HepG2 (cell line): ENCODE measurements around the gene STAM. TPM values are rescaled to one million over a fixed set of nuclear protein-coding genes. Genes with fewer than 3 reads are reported as not detected.

Source experiments
- ATAC-seq: fragments of 200-7000 bp; cut with Tn5 transposase; 3 replicates; pipeline ENCODE4 v1.9.1; 2020; ENCODE audit warnings: mild to moderate bottlenecking, moderate library complexity
- BruUV-seq: library from RNA; stranded (reverse); fragments of 400-500 nt; replicated peaks from 2 replicates; lab custom pipeline; 2021; lab: Mats Ljungman, UMichigan
- CTCF ChIA-PET: fragments of 300-600 bp; formaldehyde crosslinking; extraction: SDS; loops from one replicate; lab custom pipeline; 2021; ENCODE audit warnings: low total read pairs, inconsistent platforms, low intra/inter-chr PET ratio; lab: Yijun Ruan, JAX
- POLR2A ChIA-PET: fragments of 350-600 bp; sonication (Branson Sonifier 250); formaldehyde crosslinking; loops from one replicate; lab custom pipeline; 2020; ENCODE audit warnings: antibody characterized with exemption, inconsistent platforms; lab: Yijun Ruan, JAX
- DNase-seq: peaks from one replicate; pipeline ENCODE4 v3.0.0-alpha.2; 2015; ENCODE audit warnings: low spot score
- FAIRE-seq: peaks from 3 replicates; lab custom pipeline; 2011; peaks lifted over from hg19 to GRCh38; lab: Jason Lieb, UNC
- H2AFZ ChIP-seq: one replicate; pipeline ENCODE4 v1.6.1; 2011; ENCODE audit warnings: low read length, inconsistent platforms
- H3K27ac ChIP-seq: fragments of 300-600 bp; 3 replicates; pipeline ENCODE4 v1.8.0; 2011; ENCODE audit warnings: mixed run types, mild to moderate bottlenecking, mixed read lengths, low read length, inconsistent platforms; ENCODE audit not compliant: insufficient read depth; ENCODE audit errors: extremely low read length
- H3K27me3 ChIP-seq, 2 experiments: fragments of 200-600 bp in 1 of 2; 2 replicates in 1 of 2; 3 replicates in 1 of 2; pipeline versions ENCODE4 v1.6.0 to v1.8.0; 2011; ENCODE audit warnings: low read length in 2 of 2, mild to moderate bottlenecking in 2 of 2, moderate library complexity in 2 of 2, inconsistent platforms in 1 of 2; ENCODE audit not compliant: insufficient read depth in 2 of 2, control insufficient read depth in 1 of 2
- H3K36me3 ChIP-seq, 2 experiments: fragments of 200-600 bp in 1 of 2; replicated peaks in 1 of 2; 2 replicates in 1 of 2; 3 replicates in 1 of 2; pipeline versions ENCODE4 v1.5.1 to v1.8.0; 2011; ENCODE audit warnings: low read length in 2 of 2, inconsistent platforms in 1 of 2; ENCODE audit not compliant: insufficient read depth in 2 of 2, control insufficient read depth in 1 of 2
- H3K4me1 ChIP-seq: 2 replicates; pipeline ENCODE4 v1.5.1; 2012; ENCODE audit warnings: low read length, inconsistent platforms; ENCODE audit not compliant: insufficient read depth
- H3K4me2 ChIP-seq: 2 replicates; pipeline ENCODE4 v1.6.0; 2011; ENCODE audit warnings: low read depth, low read length, inconsistent platforms
- H3K4me3 ChIP-seq, 3 experiments: fragments of 200-600 bp in 1 of 3; sonication (generic), shearing (Covaris generic) in 1 of 3; replicated peaks in 1 of 3; 2 replicates each; pipeline ENCODE4 v1.5.1; 2011 to 2016; ENCODE audit warnings: low read length in 3 of 3, inconsistent platforms in 2 of 3, low read depth in 2 of 3, mild to moderate bottlenecking in 2 of 3, control low read depth in 1 of 3, mixed read lengths in 1 of 3; ENCODE audit not compliant: insufficient read depth in 1 of 3
- H3K79me2 ChIP-seq: one replicate; pipeline ENCODE4 v1.6.1; 2011; ENCODE audit warnings: low read length, inconsistent platforms; ENCODE audit not compliant: insufficient read depth
- H3K9ac ChIP-seq: 2 replicates; pipeline ENCODE4 v1.6.0; 2011; ENCODE audit warnings: mild to moderate bottlenecking, low read depth, low read length, inconsistent platforms; ENCODE audit not compliant: insufficient read depth
- H3K9me3 ChIP-seq: 2 replicates; pipeline ENCODE4 v1.5.1; 2012; ENCODE audit warnings: mild to moderate bottlenecking, low read length
- H4K20me1 ChIP-seq: 2 replicates; pipeline ENCODE4 v1.6.0; 2011; ENCODE audit warnings: inconsistent platforms, mild to moderate bottlenecking, low read length, moderate library complexity; ENCODE audit not compliant: insufficient read depth
- E2F5 ChIP-seq: sonication (generic); formaldehyde crosslinking; conservative IDR thresholded peaks from 2 replicates; pipeline ENCODE4 v1.4.0; 2020; ENCODE audit warnings: missing genetic modification reagents
- FOXA1 ChIP-seq, 2 experiments: fragments of 450-650 bp in 1 of 2; sonication (generic) in 1 of 2; formaldehyde crosslinking in 1 of 2; IDR thresholded peaks; 2 replicates each; pipeline versions ENCODE4 v1.4.0 to v1.6.1; 2016 to 2020; ENCODE audit warnings: missing genetic modification reagents in 1 of 2
- JARID2 ChIP-seq: sonication (generic); formaldehyde crosslinking; IDR thresholded peaks from 2 replicates; pipeline ENCODE4 v1.8.1; 2023; ENCODE audit warnings: missing genetic modification reagents, inconsistent platforms; ENCODE audit not compliant: insufficient replicate concordance
- KLF12 ChIP-seq: sonication (generic); formaldehyde crosslinking; IDR thresholded peaks from 2 replicates; pipeline ENCODE4 v1.4.0; 2020; ENCODE audit warnings: missing genetic modification reagents, borderline replicate concordance
- KLF16 ChIP-seq, 2 experiments: sonication (generic) in 1 of 2; formaldehyde crosslinking in 1 of 2; IDR thresholded peaks; 2 replicates each; pipeline versions ENCODE4 v1.6.1 to v1.8.0; 2016 to 2023; ENCODE audit warnings: missing genetic modification reagents in 2 of 2, missing compliant biosample characterization in 1 of 2
- MAFF ChIP-seq: IDR thresholded peaks from 2 replicates; pipeline ENCODE4 v1.6.1; 2011; ENCODE audit warnings: low read depth, low read length, improper control_type of control experiment
- MAFK ChIP-seq, 2 experiments: IDR thresholded peaks in 1 of 2; conservative IDR thresholded peaks in 1 of 2; 2 replicates each; pipeline ENCODE4 v1.6.1; 2011; ENCODE audit warnings: improper control_type of control experiment in 2 of 2, low read length in 2 of 2
- PRMT3 ChIP-seq: sonication (generic); formaldehyde crosslinking; IDR thresholded peaks from 2 replicates; pipeline ENCODE4 v1.8.1; 2022; ENCODE audit warnings: low read depth, mild to moderate bottlenecking, moderate library complexity, missing genetic modification reagents, borderline replicate concordance
- RAD21 ChIP-seq: fragments of 450-650 bp; formaldehyde crosslinking; IDR thresholded peaks from 2 replicates; pipeline ENCODE4 v1.5.0; 2020; ENCODE audit warnings: mild to moderate bottlenecking
- SMC3 ChIP-seq: IDR thresholded peaks from 2 replicates; pipeline ENCODE4 v1.6.1; 2011; ENCODE audit warnings: low read length, improper control_type of control experiment
- SSRP1 ChIP-seq: IDR thresholded peaks from 2 replicates; pipeline ENCODE4 v1.6.1; 2016; ENCODE audit warnings: control low read depth
- ZFP62 ChIP-seq: sonication (generic); formaldehyde crosslinking; IDR thresholded peaks from 2 replicates; pipeline ENCODE4 v1.4.0; 2020; ENCODE audit warnings: missing genetic modification reagents
- ZFP90 ChIP-seq: sonication (generic); formaldehyde crosslinking; IDR thresholded peaks from 2 replicates; pipeline ENCODE4 v1.8.0; 2022; ENCODE audit warnings: missing genetic modification reagents, mild to moderate bottlenecking, inconsistent platforms, borderline replicate concordance
- ZSCAN9 ChIP-seq: IDR thresholded peaks from 2 replicates; pipeline ENCODE4 v1.6.1; 2016; ENCODE audit warnings: borderline replicate concordance
- WGBS: methylation state at CpG from one replicate; pipeline ENCODE4 v1.1.6; 2017; ENCODE audit warnings: low lambda C conversion rate; 5-methylcytosine and 5-hydroxymethylcytosine counted together
- in situ Hi-C: cut with HindIII; loops from 2 replicates; pipeline ENCODE4 v1.10.0; 2017; ENCODE audit warnings: low pct_unique_long_range_greater_than_20kb; ENCODE audit not compliant: extremely low pct_ligation_motif_present
- intact Hi-C: fragments of 100-400 bp; cut with micrococcal nuclease; formaldehyde crosslinking; loops from one replicate; pipeline ENCODE4 v1.10.0; 2022; ENCODE audit not compliant: unreplicated experiment
- polyA plus RNA-seq, 8 experiments: library from polyadenylated mRNA; depleted of rRNA in 3 of 8; stranded (reverse) in 7 of 8; unstranded in 1 of 8; fragments of >200 nt; fragmentation: Illumina TruSeq in 4 of 8; extraction: Trizol in 4 of 8; gene quantifications; 2 replicates each; pipeline versions ENCODE4 v1.2.1 to v1.2.3, GENCODE V29; 2011 to 2016; ENCODE audit warnings: low read depth in 4 of 8, missing spikeins in 1 of 8, mixed read lengths in 1 of 8; ENCODE audit not compliant: insufficient read depth in 1 of 8
- total RNA-seq, 5 experiments: library from RNA; depleted of rRNA; stranded (reverse); fragments of >200 nt; fragmentation: Illumina TruSeq; extraction: Trizol; gene quantifications; 2 replicates each; pipeline ENCODE4 v1.2.3, GENCODE V29; 2016; ENCODE audit warnings: low read depth in 1 of 5
- TF ChIP-seq, protein P1 (sequence below): sonication (generic); formaldehyde crosslinking; IDR thresholded peaks from 2 replicates; pipeline ENCODE4 v1.5.0; 2020; ENCODE audit warnings: mild to moderate bottlenecking, missing genetic modification reagents, moderate library complexity

Gene STAM
- total and polyA plus RNA-seq, 2 of the 13 experiments (the other 11 are each of a cell fraction or from before 2014, with no cell fraction given), result 19.5 to 25.1 TPM

DNA sequence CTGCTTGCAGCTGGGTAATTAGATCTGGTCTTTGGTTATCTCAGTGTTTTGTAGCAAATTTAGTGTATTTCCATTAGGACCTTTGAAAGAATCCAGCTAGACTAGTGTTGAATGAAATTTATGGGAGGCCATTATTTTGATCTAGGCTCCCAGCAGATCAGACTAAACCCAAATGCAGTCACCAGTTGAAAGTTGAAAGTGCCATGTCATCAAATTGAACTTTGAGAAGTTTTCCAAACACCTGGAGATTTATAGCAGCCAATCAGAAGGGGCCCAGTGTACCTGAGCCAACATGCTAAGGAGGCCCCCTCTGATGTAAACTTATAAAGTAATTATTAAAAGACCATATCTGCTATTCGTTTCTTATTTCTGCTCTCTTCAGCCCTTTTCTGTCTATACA lies 96.7 kb downstream of the STAM start:
- no peaks in the 10 kb centered on the region for H4K20me1 ChIP-seq
- no peak overlapping the region for H3K9ac ChIP-seq
- H3K79me2 ChIP-seq, result no peaks in the 10 kb centered on the region
- H3K9me3 ChIP-seq, result no peaks in the 10 kb centered on the region
- FAIRE-seq, result no peak
- no peak overlapping the region for H2AFZ ChIP-seq
- no peak for DNase-seq
- ChIA-PET POLR2A (no interaction called here), CTCF (interaction anchor here (3.6 kb wide), 1 partner anchor 133 kb away, joined by 43 read pairs; no protein-coding TSS in a partner anchor)
- H3K4me1 ChIP-seq, result peaks cover 16% of the 10 kb centered on the region
- WGBS, result 52% methylated on average over 1 of the region's 1 CpG
- H3K4me3 ChIP-seq, result no peak overlapping the region
- ATAC-seq, result no peak
- no peak overlapping the region for H3K27ac ChIP-seq
- H3K36me3 ChIP-seq, result no peaks in the 10 kb centered on the region
- intact Hi-C loops, result loop anchor here (5.0 kb wide), 1 partner anchor 68 kb away; no protein-coding TSS in a partner anchor
- no peak overlapping the region for H3K4me2 ChIP-seq
- no TSS peak for BruUV-seq
- peak; percentile 89 to 95 for TF ChIP-seq MAFK (conservative IDR thresholded peaks at IDR 0.05 in 1 of 2, IDR thresholded peaks at IDR 0.05 in 1 of 2; ENCODE audit: low read length in 2 of 2)
- TF ChIP-seq ZFP62 (CRISPR knock-in tag), result no peak
- no peak for TF ChIP-seq SSRP1 (CRISPR knock-in tag)
- peak; percentile 91 for TF ChIP-seq MAFF
- TF ChIP-seq ZSCAN9 (CRISPR knock-in tag), result no peak
- no peaks in the 10 kb centered on the region; a peak in 1 of 5 replicates for H3K27me3 ChIP-seq
- in situ Hi-C loops, result loop anchor here (5.0 kb wide), 1 partner anchor 133 kb away; no protein-coding TSS in a partner anchor

- Histone ChIP-seq H2AFZ (no peak overlapping the region), H3K36me3 (no peaks in the 10 kb centered on the region), H3K27me3 (no peaks in the 10 kb centered on the region; a peak in 1 of 5 replicates), H3K4me2 (peak overlapping the region; percentile 68), H3K9me3 (no peaks in the 10 kb centered on the region), H3K4me3 (no peak overlapping the region), H3K27ac (no peak overlapping the region), H3K9ac (no peak overlapping the region), H4K20me1 (no peaks in the 10 kb centered on the region), H3K79me2 (no peaks in the 10 kb centered on the region), H3K4me1 (peaks cover 17% of the 10 kb centered on the region)
- ChIA-PET CTCF (interaction anchor here (1.2 to 3.6 kb wide), 2 partner anchors 135 to 137 kb away, joined by 3 to 43 read pairs; no protein-coding TSS in a partner anchor), POLR2A (interaction anchor here (0.8 kb wide), 1 partner anchor 98 kb away, joined by 4 read pairs; the partner anchor contains the start of gene STAM)
- DNase-seq, result peak; percentile 30
- no peak for ATAC-seq
- peak; percentile 57 for FAIRE-seq
- 16% methylated on average over 14 of the region's 14 CpGs for WGBS
- intact Hi-C loops, result loop anchor here (1.0 to 5.0 kb wide), 2 partner anchors 71 to 136 kb away; no protein-coding TSS in a partner anchor
- in situ Hi-C loops, result loop anchor here (5.0 kb wide), 1 partner anchor 136 kb away; no protein-coding TSS in a partner anchor
- no TSS peak for BruUV-seq
- TF ChIP-seq ZFP90 (CRISPR knock-in tag), result no peak
- no peak for TF ChIP-seq KLF12 (CRISPR knock-in tag)
- peak; percentile 72 for TF ChIP-seq SMC3
- no peak for TF ChIP-seq FOXA1 (IDR thresholded peaks at IDR 0.05)
- TF ChIP-seq FOXA1 (CRISPR knock-in tag; IDR thresholded peaks at IDR 0.05), result no peak
- no peak for TF ChIP-seq PRMT3 (CRISPR knock-in tag)
- TF ChIP-seq, protein P1, sequence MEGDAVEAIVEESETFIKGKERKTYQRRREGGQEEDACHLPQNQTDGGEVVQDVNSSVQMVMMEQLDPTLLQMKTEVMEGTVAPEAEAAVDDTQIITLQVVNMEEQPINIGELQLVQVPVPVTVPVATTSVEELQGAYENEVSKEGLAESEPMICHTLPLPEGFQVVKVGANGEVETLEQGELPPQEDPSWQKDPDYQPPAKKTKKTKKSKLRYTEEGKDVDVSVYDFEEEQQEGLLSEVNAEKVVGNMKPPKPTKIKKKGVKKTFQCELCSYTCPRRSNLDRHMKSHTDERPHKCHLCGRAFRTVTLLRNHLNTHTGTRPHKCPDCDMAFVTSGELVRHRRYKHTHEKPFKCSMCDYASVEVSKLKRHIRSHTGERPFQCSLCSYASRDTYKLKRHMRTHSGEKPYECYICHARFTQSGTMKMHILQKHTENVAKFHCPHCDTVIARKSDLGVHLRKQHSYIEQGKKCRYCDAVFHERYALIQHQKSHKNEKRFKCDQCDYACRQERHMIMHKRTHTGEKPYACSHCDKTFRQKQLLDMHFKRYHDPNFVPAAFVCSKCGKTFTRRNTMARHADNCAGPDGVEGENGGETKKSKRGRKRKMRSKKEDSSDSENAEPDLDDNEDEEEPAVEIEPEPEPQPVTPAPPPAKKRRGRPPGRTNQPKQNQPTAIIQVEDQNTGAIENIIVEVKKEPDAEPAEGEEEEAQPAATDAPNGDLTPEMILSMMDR, result peak; percentile 69
- no peak for TF ChIP-seq JARID2 (CRISPR knock-in tag)
- TF ChIP-seq E2F5, result no peak
- TF ChIP-seq RAD21 (CRISPR knock-in tag), result peak; percentile 38; the same call in 1 of the 2 replicates
- no peak for TF ChIP-seq KLF16 (CRISPR knock-in tag; IDR thresholded peaks at IDR 0.05)
These were observed 99.0 kb downstream of the STAM start for GRCh38 chr10:17742918-17743317.
